Activated T-cell treated with anti-CD3 and anti-CD28 coated beads, Interleukin-2, amount 50 U/mL, for 72 hours (primary cell): Measurements from ENCODE around the gene PARD3B. TPM values are rescaled to one million over a fixed set of nuclear protein-coding genes. Genes with fewer than 3 reads are reported as not detected.
A peak's percentile ranks its signal among the peaks of the same experiment; 100 is the strongest.

Source experiments
- ATAC-seq, 2 donors: fragments of 150-1000 bp; cut with Tn5 transposase; replicated peaks in 1 of 2; 2 replicates each; pipeline ENCODE4 v1.10.0; 2021; ENCODE audit warnings: moderate library complexity in 2 of 2, mild to moderate bottlenecking in 1 of 2
- DNase-seq, 2 donors: peaks; one replicate each; pipeline ENCODE4 v3.0.0; 2021 to 2022; ENCODE audit warnings: mixed read lengths in 1 of 2
- H3K27ac Mint-ChIP-seq: one replicate; pipeline ENCODE4 v1.8.0; 2022; ENCODE audit warnings: mild to moderate bottlenecking, moderate library complexity, mixed read lengths
- H3K27me3 Mint-ChIP-seq: one replicate; pipeline ENCODE4 v1.8.0; 2022; ENCODE audit warnings: low read depth, mixed read lengths
- H3K36me3 Mint-ChIP-seq, 2 donors: one replicate each; pipeline ENCODE4 v1.8.0; 2022; ENCODE audit warnings: mixed read lengths in 2 of 2, mild to moderate bottlenecking in 1 of 2; ENCODE audit not compliant: insufficient read depth in 2 of 2
- H3K4me1 Mint-ChIP-seq: one replicate; pipeline ENCODE4 v1.8.0; 2022; ENCODE audit warnings: low read depth, mixed read lengths
- H3K4me3 Mint-ChIP-seq, 2 donors: one replicate each; pipeline ENCODE4 v1.8.0; 2022; ENCODE audit warnings: mild to moderate bottlenecking in 2 of 2, mixed read lengths in 2 of 2, moderate library complexity in 2 of 2
- H3K9me3 Mint-ChIP-seq, 2 donors: one replicate each; pipeline ENCODE4 v1.8.0; 2022; ENCODE audit warnings: mixed read lengths in 2 of 2
- total RNA-seq, 2 donors: library from RNA; stranded (reverse); gene quantifications; one replicate each; pipeline ENCODE4 v1.2.3, GENCODE V29; 2022

Gene PARD3B
- total RNA-seq, 2 donors from 2014 or later = 0.74 to 0.96 TPM

DNA sequence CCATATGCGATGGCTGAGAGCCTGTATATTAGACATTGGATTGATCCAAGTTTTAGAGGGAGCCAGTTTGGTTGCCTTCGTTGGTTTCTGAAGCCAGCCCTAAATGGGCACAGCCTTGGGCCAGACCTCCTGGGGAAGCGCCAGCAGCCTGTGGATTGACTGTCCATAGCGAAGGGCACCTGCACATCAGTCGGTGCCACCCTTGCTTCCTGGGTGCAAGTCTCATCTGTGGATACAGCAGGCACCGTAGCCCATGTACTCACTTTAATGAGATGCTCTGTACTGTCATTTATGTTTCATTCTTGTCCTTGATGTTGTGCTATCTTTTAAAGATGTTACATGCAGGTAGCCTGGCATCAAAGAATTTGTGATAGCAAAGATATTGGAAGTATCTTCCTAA, 600.6 kb downstream of the PARD3B start:
- Mint-ChIP-seq H3K4me3 (no peak overlapping the region), H3K27ac (no peak overlapping the region)

GRCh38 chr2:205148755-205149154, 603.5 kb downstream of the PARD3B start:
- H3K27ac Mint-ChIP-seq = no peak overlapping the region
- ATAC-seq = no peak

More for the DNA sequence above, 600.6 kb downstream of the PARD3B start:
- no peak for DNase-seq
- no peak for ATAC-seq
- no peaks in the 10 kb centered on the region for H3K36me3 Mint-ChIP-seq
- H3K9me3 Mint-ChIP-seq = peaks cover 2% of the 10 kb centered on the region in 2 donors
- H3K27me3 Mint-ChIP-seq = no peaks in the 10 kb centered on the region
- H3K4me1 Mint-ChIP-seq = no peaks in the 10 kb centered on the region

DNA sequence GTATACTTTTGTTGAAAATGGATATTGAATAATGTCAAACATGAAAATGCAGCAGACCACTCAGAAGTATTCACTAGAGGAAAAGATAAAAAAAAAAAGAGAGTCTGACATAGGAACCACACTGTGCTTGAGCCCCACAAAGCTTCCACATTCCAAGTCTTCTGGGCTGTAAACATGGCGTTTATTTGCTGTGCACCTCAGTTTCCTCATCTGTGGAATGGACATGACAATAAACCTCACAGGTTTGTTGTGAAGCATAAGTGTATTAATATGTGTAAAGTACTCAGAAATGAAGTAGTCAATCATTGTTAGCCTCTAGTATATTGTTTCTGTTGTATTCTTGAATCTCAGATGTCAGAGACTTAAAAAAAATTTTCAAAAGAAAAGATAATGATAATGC, 611.2 kb downstream of the PARD3B start:
- no peaks in the 10 kb centered on the region for H3K36me3 Mint-ChIP-seq
- peaks cover 0 to 2% of the 10 kb centered on the region in 2 donors for H3K9me3 Mint-ChIP-seq
- ATAC-seq (no peak), DNase-seq (no peak)
- no peak overlapping the region for H3K4me3 Mint-ChIP-seq
- no peak overlapping the region for H3K27ac Mint-ChIP-seq
- no peaks in the 10 kb centered on the region for H3K27me3 Mint-ChIP-seq
- H3K4me1 Mint-ChIP-seq = no peaks in the 10 kb centered on the region

More at GRCh38 chr2:205148755-205149154, 603.5 kb downstream of the PARD3B start:
- Mint-ChIP-seq H3K27me3 (no peaks in the 10 kb centered on the region), H3K36me3 (no peaks in the 10 kb centered on the region), H3K9me3 (peaks cover 2% of the 10 kb centered on the region in 2 donors), H3K4me3 (no peak overlapping the region), H3K4me1 (no peaks in the 10 kb centered on the region)
- no peak for DNase-seq

DNA sequence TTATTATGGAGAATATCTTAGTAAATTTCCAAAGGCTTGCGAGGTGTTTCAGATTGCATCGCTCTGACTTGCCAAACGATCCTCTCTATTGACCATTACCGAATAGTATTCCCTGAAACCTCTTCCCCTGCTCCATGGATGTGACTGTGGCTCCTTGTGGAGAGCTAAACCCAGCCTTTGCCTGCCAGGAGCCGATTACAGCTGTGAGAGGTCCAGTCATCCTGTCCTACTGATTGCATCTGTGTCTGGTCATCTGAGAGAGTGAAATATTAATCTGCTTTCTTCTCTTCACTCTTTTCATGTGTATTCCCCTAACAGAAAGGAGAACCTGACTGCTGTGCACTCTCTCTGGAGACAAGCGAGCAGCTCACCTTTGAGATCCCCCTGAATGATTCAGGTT, 613.1 kb downstream of the PARD3B start:
- Mint-ChIP-seq H3K27me3 (no peaks in the 10 kb centered on the region), H3K9me3 (peaks cover 0 to 1% of the 10 kb centered on the region in 2 donors), H3K4me1 (peaks cover 5% of the 10 kb centered on the region), H3K4me3 (no peak overlapping the region), H3K27ac (no peak overlapping the region), H3K36me3 (no peaks in the 10 kb centered on the region)
- DNase-seq (no peak), ATAC-seq (no peak)

DNA sequence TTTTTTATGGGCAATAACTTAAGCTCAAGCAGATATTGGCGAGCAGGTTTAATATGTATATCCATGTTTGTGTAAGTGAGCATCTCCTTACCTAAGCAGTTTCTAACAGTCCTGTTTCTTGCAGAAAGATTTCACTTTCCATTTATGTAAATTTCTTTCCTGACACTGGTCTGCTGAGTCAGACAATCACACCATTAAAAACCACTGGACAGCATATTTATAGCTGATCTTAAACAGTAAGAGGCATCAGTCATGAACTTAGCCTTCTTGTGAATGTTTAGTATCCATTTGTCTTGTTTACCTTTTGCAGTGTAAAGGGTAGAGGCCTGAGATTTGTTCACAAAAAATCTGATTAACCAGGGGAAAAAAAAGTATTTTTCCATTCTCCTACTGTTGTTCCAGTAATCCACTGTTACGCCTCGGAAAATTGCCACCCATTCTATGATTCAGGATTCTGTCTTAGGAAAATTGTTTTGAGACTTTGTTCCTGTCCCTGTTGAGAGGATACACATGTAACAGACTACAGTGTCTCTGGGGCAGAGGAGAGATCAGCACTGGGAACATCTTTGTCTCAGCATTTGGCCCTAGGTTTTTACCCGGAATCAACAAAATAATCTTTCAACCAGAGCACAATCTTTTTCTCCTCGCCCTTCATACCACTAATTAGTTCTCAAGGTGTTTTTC, 616.0 kb downstream of the PARD3B start:
- H3K4me3 Mint-ChIP-seq = no peak overlapping the region
- no peaks in the 10 kb centered on the region for H3K9me3 Mint-ChIP-seq
- H3K36me3 Mint-ChIP-seq = no peaks in the 10 kb centered on the region
- H3K4me1 Mint-ChIP-seq = peaks cover 5% of the 10 kb centered on the region
- H3K27ac Mint-ChIP-seq = peak overlapping the region; percentile 23
- ATAC-seq (no peak), DNase-seq (no peak)
- no peaks in the 10 kb centered on the region for H3K27me3 Mint-ChIP-seq

- Mint-ChIP-seq H3K36me3 (peaks cover 0 to 3% of the 10 kb centered on the region in 2 donors), H3K27me3 (no peaks in the 10 kb centered on the region), H3K4me1 (peaks cover 11% of the 10 kb centered on the region), H3K9me3 (peaks cover 2 to 4% of the 10 kb centered on the region in 2 donors), H3K4me3 (no peak overlapping the region), H3K27ac (no peak overlapping the region)
- no peak for DNase-seq
- no peak for ATAC-seq
Observed at GRCh38 chr2:205166745-205167144, 621.5 kb downstream of the PARD3B start.

DNA sequence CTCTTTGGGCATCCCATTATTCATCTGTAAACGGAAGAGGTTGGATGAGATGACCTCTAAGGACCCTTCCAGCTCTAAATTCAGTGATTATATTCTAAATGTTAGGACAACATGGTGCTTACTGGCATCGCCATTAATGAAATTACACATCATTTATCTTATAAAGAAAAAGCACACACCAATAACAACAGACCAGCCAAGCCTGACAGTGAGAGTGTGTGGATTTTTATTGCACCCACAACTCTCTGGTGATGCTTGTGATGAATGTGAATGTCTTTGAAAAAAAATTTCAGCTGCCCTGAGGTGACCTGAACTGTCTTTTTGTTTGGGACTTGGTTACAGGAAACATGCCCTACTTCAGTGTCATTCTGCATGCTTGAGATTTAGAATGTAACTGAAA, 623.7 kb downstream of the PARD3B start:
- no peak overlapping the region for H3K4me3 Mint-ChIP-seq
- H3K4me1 Mint-ChIP-seq = peaks cover 7% of the 10 kb centered on the region
- no peak for ATAC-seq

GRCh38 chr2:205169464-205169863, 624.2 kb downstream of the PARD3B start:
- H3K27ac Mint-ChIP-seq = peak overlapping the region; percentile 14
- no peaks in the 10 kb centered on the region for H3K27me3 Mint-ChIP-seq
- peaks cover 0 to 3% of the 10 kb centered on the region in 2 donors for H3K36me3 Mint-ChIP-seq
- H3K9me3 Mint-ChIP-seq = peaks cover 2 to 4% of the 10 kb centered on the region in 2 donors
- no peak overlapping the region for H3K4me3 Mint-ChIP-seq
- no peak for DNase-seq
- H3K4me1 Mint-ChIP-seq = peaks cover 7% of the 10 kb centered on the region
- no peak for ATAC-seq

More for the DNA sequence above, 623.7 kb downstream of the PARD3B start:
- DNase-seq = no peak
- Mint-ChIP-seq H3K36me3 (peaks cover 0 to 3% of the 10 kb centered on the region in 2 donors), H3K27ac (no peak overlapping the region), H3K9me3 (peaks cover 2 to 4% of the 10 kb centered on the region in 2 donors), H3K27me3 (no peaks in the 10 kb centered on the region)

DNA sequence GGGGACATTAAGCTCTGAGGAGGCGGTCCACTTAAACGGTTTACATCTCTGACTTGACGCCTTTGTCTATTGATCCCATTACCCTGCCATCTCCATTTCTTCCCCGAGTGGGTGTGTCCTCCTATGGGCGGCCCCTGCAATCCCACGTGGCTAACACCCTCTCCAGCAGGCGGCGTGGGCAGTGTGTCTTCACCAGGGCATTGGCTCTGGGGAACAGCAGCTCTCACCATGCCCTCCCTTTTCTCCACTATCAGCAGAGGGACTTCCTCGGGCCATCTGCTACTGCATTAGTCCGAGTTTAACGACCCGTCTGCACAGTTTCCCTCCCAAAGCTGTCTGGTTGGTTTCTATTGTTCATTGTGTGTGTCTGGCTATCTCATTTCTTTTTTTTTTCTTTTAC, 625.1 kb downstream of the PARD3B start:
- no peak for ATAC-seq
- no peaks in the 10 kb centered on the region for H3K27me3 Mint-ChIP-seq
- DNase-seq = no peak
- peaks cover 2 to 4% of the 10 kb centered on the region in 2 donors for H3K9me3 Mint-ChIP-seq
- no peak overlapping the region for H3K4me3 Mint-ChIP-seq
- peaks cover 7% of the 10 kb centered on the region for H3K4me1 Mint-ChIP-seq
- no peak overlapping the region for H3K27ac Mint-ChIP-seq
- H3K36me3 Mint-ChIP-seq = peaks cover 0 to 3% of the 10 kb centered on the region in 2 donors

DNA sequence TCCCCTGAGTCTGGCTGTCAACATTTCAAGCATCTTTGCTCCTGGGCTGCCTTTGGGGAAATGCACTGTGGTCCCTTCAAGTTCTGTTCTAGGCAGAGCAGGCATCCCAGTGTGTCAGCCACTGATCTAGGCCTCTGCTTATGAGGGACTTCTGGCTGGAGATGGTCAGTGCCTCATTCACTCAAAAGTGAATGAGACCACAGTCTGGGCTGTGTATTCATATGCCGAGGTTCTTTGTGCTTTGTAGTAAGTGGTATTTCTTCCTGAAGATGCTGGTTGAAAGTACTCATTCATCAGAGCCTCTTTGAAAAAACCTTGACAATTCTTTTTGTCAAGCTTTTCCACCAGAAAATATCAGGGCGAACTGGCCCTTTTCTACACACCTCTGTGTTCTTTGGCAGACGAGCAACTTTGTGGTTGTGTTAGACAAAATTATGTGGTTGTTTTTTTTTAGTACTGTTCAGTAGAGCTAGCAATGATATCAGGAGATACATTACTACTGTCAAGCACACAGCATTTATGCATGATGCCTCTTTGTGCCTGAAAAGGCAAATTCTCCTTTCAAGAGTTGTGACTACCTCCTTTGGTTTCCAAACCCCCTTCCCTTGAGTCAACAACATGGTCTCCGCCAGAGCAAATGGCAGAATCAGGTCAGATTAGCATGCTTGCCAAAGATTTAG, 626.1 kb downstream of the PARD3B start:
- no peak for DNase-seq

GRCh38 chr2:205175831-205176230, 630.6 kb downstream of the PARD3B start:
- Mint-ChIP-seq H3K4me3 (no peak overlapping the region), H3K27ac (no peak overlapping the region), H3K4me1 (no peaks in the 10 kb centered on the region), H3K9me3 (no peaks in the 10 kb centered on the region), H3K36me3 (peaks cover 0 to under 1% of the 10 kb centered on the region in 2 donors), H3K27me3 (no peaks in the 10 kb centered on the region)
- DNase-seq (no peak), ATAC-seq (no peak)

More for the DNA sequence above, 626.1 kb downstream of the PARD3B start:
- peaks cover 2 to 4% of the 10 kb centered on the region in 2 donors for H3K9me3 Mint-ChIP-seq
- H3K4me3 Mint-ChIP-seq = no peak overlapping the region
- peaks cover 0 to 3% of the 10 kb centered on the region in 2 donors for H3K36me3 Mint-ChIP-seq
- H3K27me3 Mint-ChIP-seq = no peaks in the 10 kb centered on the region
- no peak overlapping the region for H3K27ac Mint-ChIP-seq
- ATAC-seq = no peak
- H3K4me1 Mint-ChIP-seq = peaks cover 7% of the 10 kb centered on the region

- H3K27ac Mint-ChIP-seq = no peak overlapping the region
- DNase-seq (no peak), ATAC-seq (no peak)
- H3K9me3 Mint-ChIP-seq = no peaks in the 10 kb centered on the region
- H3K36me3 Mint-ChIP-seq = no peaks in the 10 kb centered on the region
- H3K27me3 Mint-ChIP-seq = no peaks in the 10 kb centered on the region
- H3K4me1 Mint-ChIP-seq = no peaks in the 10 kb centered on the region
- H3K4me3 Mint-ChIP-seq = no peak overlapping the region
Observed at GRCh38 chr2:205176546-205176945, 631.3 kb downstream of the PARD3B start.

DNA sequence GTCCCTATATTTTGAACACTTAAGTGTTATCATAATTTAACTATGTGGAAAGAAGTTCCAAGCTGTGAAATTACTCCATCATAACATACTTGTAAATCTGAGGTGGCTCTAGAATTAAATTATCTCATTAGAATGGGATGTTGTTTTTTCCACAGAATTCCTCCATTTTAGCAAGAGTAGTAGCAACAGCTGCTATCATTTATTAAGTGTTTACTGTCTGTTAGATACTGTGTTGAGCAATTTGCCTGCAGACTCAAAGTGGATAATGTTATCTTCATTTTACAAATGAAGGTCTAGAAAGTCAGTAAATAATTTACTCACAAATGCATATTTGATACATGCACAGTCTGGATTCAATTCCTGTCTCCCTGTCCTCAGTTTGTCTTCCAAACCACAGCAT, 632.3 kb downstream of the PARD3B start:
- H3K9me3 Mint-ChIP-seq = no peaks in the 10 kb centered on the region
- H3K27me3 Mint-ChIP-seq = no peaks in the 10 kb centered on the region
- ATAC-seq (no peak), DNase-seq (no peak)
- H3K27ac Mint-ChIP-seq = no peak overlapping the region
- H3K4me3 Mint-ChIP-seq = no peak overlapping the region
- no peaks in the 10 kb centered on the region for H3K4me1 Mint-ChIP-seq
- no peaks in the 10 kb centered on the region for H3K36me3 Mint-ChIP-seq
